ENCODE data around the gene TRIOBP. TPM values are rescaled to one million over a fixed set of nuclear protein-coding genes. Genes with fewer than 3 reads are reported as not detected.

Gene TRIOBP
- total RNA-seq, 1 experiment from 2014 or later = 41.4 TPM

GRCh38 chr22:37805810-37806277 lies 109.0 kb downstream of the TRIOBP start:
- no peak for DNase-seq (ENCODE audit: low spot score)

- DNase-seq (ENCODE audit: low spot score) = no peak
These were observed 109.8 kb downstream of the TRIOBP start for GRCh38 chr22:37806409-37807333.

GRCh38 chr22:37807410-37808293 lies 110.8 kb downstream of the TRIOBP start, which contains the start of gene GCAT:
GCAT (plus strand) TSS chr22:37807934; CDS start chr22:37807968, 34 bp downstream.
- DNase-seq (ENCODE audit: low spot score) = peak; percentile 77

- no peak for DNase-seq (ENCODE audit: low spot score)
These were observed 111.4 kb downstream of the TRIOBP start for GRCh38 chr22:37808294-37808657.

- DNase-seq (ENCODE audit: low spot score) = no peak
These were observed 113.0 kb downstream of the TRIOBP start for GRCh38 chr22:37809672-37810333.

- no peak for DNase-seq (ENCODE audit: low spot score)
These were observed 115.0 kb downstream of the TRIOBP start for GRCh38 chr22:37811867-37812266.

- no peak for DNase-seq (ENCODE audit: low spot score)
These were observed 116.2 kb downstream of the TRIOBP start for GRCh38 chr22:37812869-37813678.

- DNase-seq (ENCODE audit: low spot score) = no peak
These were observed 118.7 kb downstream of the TRIOBP start for GRCh38 chr22:37815593-37815992.

- no peak for DNase-seq (ENCODE audit: low spot score)
These were observed 119.8 kb downstream of the TRIOBP start for GRCh38 chr22:37816543-37817180.

GRCh38 chr22:37817705-37818408 lies 121.0 kb downstream of the TRIOBP start:
- DNase-seq (ENCODE audit: low spot score) = peak; percentile 48

GRCh38 chr22:37818409-37819104 lies 121.7 kb downstream of the TRIOBP start:
- no peak for DNase-seq (ENCODE audit: low spot score)

- DNase-seq (ENCODE audit: low spot score) = no peak
These were observed 122.2 kb downstream of the TRIOBP start for GRCh38 chr22:37819105-37819433.

- no peak for DNase-seq (ENCODE audit: low spot score)
These were observed 123.5 kb downstream of the TRIOBP start for GRCh38 chr22:37820350-37820749.

- DNase-seq (ENCODE audit: low spot score) = no peak
These were observed 125.4 kb downstream of the TRIOBP start for GRCh38 chr22:37822079-37822833.

- no peak for DNase-seq (ENCODE audit: low spot score)
These were observed 126.5 kb downstream of the TRIOBP start, which contains the start of gene GALR3 for GRCh38 chr22:37823134-37823985. GALR3 (plus strand) TSS chr22:37823382; CDS start chr22:37823407, 25 bp downstream.

- no peak for DNase-seq (ENCODE audit: low spot score)
These were observed 128.1 kb downstream of the TRIOBP start for GRCh38 chr22:37824674-37825641.

Measured in A172 (cell line).